ENCODE results near the gene EDN2.
A peak's percentile ranks its signal among the peaks of the same experiment; 100 is the strongest.

Gene EDN2

GRCh38 chr1:41484402-41485241, at the start of gene EDN2:
Gene EDN2, minus strand, starts transcription at chr1:41484683. Its CDS starts 82 bp downstream, at chr1:41484601.
- Histone ChIP-seq H3K4me3 (ENCODE audit: low read depth, low read length) (no peak within 1 kb of the TSS), H3K36me3 (no peaks in the 10 kb centered on the region), H3K27me3 (ENCODE audit: insufficient read depth, low read depth, severe bottlenecking) (no peaks in the 10 kb centered on the region), H3K27ac (peak within 1 kb of the TSS; percentile 87), H3K9me3 (ENCODE audit: severe bottlenecking) (no peaks in the 10 kb centered on the region)
- TF ChIP-seq CTCF (IDR thresholded peaks at IDR 0.05; ENCODE audit: low read depth, low read length) = peak; percentile 60
- peak; percentile 66 for DNase-seq

- H3K27ac ChIP-seq = no peak overlapping the region
- DNase-seq = no peak
- no peak for TF ChIP-seq CTCF (IDR thresholded peaks at IDR 0.05; ENCODE audit: low read depth, low read length)
- H3K27me3 ChIP-seq (ENCODE audit: insufficient read depth, low read depth, severe bottlenecking) = no peaks in the 10 kb centered on the region
- no peak overlapping the region for H3K4me3 ChIP-seq (ENCODE audit: low read depth, low read length)
- H3K36me3 ChIP-seq = no peaks in the 10 kb centered on the region
- H3K9me3 ChIP-seq (ENCODE audit: severe bottlenecking) = no peaks in the 10 kb centered on the region
Observed at GRCh38 chr1:41533731-41534080, 49.2 kb upstream of the EDN2 start.

GRCh38 chr1:41533016-41533730, 48.7 kb upstream of the EDN2 start:
- DNase-seq = no peak
- no peak for TF ChIP-seq CTCF (IDR thresholded peaks at IDR 0.05; ENCODE audit: low read depth, low read length)
- Histone ChIP-seq H3K4me3 (ENCODE audit: low read depth, low read length) (no peak overlapping the region), H3K27ac (no peak overlapping the region), H3K27me3 (ENCODE audit: insufficient read depth, low read depth, severe bottlenecking) (no peaks in the 10 kb centered on the region), H3K36me3 (no peaks in the 10 kb centered on the region), H3K9me3 (ENCODE audit: severe bottlenecking) (no peaks in the 10 kb centered on the region)

- Histone ChIP-seq H3K27me3 (ENCODE audit: insufficient read depth, low read depth, severe bottlenecking) (no peaks in the 10 kb centered on the region), H3K4me3 (ENCODE audit: low read depth, low read length) (no peak overlapping the region), H3K36me3 (no peaks in the 10 kb centered on the region), H3K9me3 (ENCODE audit: severe bottlenecking) (no peaks in the 10 kb centered on the region), H3K27ac (no peak overlapping the region)
- DNase-seq = no peak
- no peak for TF ChIP-seq CTCF (IDR thresholded peaks at IDR 0.05; ENCODE audit: low read depth, low read length)
Observed at GRCh38 chr1:41532206-41532975, 47.9 kb upstream of the EDN2 start.

GRCh38 chr1:41530411-41530810, 45.9 kb upstream of the EDN2 start:
- TF ChIP-seq CTCF (IDR thresholded peaks at IDR 0.05; ENCODE audit: low read depth, low read length) = no peak
- no peaks in the 10 kb centered on the region for H3K36me3 ChIP-seq
- H3K27me3 ChIP-seq (ENCODE audit: insufficient read depth, low read depth, severe bottlenecking) = no peaks in the 10 kb centered on the region
- H3K4me3 ChIP-seq (ENCODE audit: low read depth, low read length) = no peak overlapping the region
- H3K9me3 ChIP-seq (ENCODE audit: severe bottlenecking) = no peaks in the 10 kb centered on the region
- H3K27ac ChIP-seq = no peak overlapping the region
- DNase-seq = no peak

All from WERI-Rb-1 (cell line).